ENCODE data around the gene SMYD3. TPM values are rescaled to one million over a fixed set of nuclear protein-coding genes. Genes with fewer than 3 reads are reported as not detected.
A peak's percentile ranks its signal among the peaks of the same experiment; 100 is the strongest.

SMYD3 gene
- polyA plus RNA-seq, 1 donor = 7.1 TPM

DNA sequence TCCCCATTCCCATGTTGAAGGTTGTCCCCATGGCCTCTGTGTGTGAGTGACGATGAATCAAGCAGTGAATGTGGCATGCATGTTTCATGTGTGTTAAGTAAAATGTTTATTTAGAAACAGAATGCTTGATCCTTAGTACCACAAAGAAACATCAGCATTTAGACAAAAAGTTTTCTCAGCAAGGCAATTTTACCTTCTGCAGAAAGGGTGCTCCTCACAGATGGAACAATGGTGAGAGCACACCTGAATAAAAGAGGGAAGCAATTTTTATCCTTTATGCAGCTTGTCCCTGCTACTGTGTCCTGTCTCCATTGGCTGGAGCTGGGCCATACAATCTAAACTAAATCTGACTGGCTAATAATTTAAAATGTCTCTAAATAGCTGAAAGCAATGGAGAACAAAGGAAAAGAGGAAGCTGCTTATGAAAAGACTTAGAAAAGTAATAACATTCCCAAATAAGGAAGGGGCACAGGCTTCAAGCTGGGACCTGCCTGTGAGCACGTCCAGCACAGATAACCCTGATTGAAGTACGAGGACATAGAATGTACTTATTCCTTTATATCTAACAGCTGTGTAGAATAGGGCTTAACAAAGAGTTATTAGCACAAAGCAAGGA lies 8.4 kb upstream of the SMYD3 start:
- DNase-seq = no peak

DNA sequence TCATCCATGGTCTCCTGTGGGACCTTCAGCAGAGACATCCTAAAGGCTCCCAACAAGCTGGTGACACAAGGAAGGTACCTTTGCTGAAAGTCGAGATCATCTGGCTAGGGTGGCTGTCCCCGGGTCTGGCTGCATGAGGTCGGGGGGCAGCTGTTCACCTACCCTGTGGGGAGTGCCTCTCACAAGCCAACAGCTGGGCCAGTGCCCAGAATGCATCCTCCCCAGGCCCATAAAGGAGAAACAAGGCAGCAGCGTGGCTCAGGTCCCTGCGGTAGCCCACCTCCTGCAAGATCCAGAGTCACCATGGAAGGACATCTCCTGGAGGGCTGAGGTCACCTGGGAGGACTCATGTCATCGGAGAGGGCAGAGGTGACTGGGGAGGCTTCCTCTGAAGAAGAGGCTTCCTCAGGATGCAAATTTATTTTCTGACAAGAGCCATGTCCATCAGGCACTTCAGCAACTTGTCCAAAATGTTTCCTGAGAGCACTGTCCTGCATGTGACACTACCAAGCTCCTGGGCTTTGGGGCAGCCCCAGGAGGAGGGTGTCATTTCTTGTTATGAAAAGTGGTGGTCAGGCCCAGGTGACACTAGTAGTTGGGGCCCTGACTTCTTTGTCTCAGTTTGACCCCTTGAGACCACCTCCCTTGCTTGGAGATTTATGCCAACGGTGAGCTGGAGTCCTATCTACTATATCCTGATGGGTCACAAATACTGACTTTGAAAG lies 6.7 kb upstream of the SMYD3 start:
- DNase-seq = no peak

DNA sequence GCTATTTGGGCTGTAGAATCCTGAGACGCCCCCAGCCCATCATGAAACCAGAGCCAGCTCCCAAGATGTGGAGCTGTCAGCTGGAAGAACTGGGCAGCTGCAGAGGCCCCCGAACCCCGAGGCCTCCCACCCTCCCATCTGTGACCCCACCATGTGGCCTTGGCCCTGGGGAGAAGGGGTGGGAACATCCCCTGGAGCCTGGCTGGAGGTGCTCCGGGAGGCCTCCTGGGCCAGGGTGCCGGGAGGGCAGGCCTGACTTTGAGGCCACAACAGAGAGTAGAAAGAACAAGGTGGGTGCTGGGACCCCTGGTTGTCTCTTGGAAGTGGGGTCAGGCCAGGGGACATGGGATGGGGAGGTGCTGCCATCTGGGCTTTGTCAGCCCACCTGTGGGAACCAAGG lies 6.0 kb upstream of the SMYD3 start:
- DNase-seq = no peak

DNA sequence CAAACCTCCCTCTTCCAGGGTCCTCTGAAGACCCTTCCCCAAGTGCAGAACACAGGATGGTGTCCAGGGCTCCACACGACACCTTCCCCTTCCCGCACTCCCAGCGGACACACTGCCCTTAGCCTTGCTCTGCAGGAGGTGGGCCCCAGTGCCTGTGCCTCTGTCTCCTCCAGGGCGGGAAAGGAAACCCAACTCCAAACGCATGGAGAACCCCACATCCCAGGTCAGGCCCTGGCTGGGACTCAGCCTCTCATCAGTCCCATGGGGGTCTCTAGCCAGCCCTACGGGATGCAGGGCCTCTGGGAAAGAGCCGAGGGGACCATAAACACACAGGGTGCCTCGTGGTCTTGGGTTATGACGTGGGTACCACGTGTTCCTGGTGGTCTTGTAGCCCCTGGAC lies 5.6 kb upstream of the SMYD3 start:
- DNase-seq = no peak

DNA sequence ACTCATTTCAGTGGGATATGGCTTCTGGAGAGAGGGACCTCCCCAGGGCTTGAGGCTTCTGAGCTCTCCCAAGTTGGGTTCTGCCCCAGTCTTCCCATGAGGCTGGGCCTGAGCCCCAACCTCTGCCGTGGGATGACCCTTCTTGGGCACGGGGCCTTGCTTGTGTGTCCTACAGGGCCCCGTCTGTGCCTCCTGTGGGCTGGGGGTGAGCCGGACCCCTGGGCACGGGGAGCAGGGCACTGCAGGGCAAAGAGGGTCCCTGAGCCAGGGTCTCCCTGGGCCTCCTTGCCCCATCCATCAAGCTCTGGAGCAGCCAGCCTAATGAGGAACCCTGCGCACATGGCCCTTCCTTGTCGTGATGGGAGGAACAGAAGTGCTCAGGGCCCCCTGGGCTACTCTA lies 5.2 kb upstream of the SMYD3 start:
- no peak for DNase-seq

DNA sequence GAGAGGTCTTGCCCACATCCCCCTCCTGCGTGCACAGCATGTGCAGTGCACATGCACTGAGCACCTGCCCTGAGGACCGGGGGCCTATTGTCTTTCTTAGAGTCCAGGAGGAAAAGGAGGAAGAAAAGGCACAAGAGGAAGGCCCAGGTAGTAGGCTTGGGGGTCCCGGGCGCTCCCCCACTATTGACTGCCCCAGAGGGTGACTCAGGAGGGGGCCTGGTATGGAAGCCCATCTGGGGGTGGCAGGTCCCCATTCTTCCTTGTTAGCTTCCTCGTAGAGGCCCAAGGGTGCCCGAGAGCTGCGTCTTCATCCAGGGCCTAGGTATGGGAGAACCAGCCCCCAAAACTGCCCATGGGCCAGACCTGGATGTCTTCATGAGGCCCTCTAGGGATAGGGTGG lies 4.1 kb upstream of the SMYD3 start:
- DNase-seq = no peak

DNA sequence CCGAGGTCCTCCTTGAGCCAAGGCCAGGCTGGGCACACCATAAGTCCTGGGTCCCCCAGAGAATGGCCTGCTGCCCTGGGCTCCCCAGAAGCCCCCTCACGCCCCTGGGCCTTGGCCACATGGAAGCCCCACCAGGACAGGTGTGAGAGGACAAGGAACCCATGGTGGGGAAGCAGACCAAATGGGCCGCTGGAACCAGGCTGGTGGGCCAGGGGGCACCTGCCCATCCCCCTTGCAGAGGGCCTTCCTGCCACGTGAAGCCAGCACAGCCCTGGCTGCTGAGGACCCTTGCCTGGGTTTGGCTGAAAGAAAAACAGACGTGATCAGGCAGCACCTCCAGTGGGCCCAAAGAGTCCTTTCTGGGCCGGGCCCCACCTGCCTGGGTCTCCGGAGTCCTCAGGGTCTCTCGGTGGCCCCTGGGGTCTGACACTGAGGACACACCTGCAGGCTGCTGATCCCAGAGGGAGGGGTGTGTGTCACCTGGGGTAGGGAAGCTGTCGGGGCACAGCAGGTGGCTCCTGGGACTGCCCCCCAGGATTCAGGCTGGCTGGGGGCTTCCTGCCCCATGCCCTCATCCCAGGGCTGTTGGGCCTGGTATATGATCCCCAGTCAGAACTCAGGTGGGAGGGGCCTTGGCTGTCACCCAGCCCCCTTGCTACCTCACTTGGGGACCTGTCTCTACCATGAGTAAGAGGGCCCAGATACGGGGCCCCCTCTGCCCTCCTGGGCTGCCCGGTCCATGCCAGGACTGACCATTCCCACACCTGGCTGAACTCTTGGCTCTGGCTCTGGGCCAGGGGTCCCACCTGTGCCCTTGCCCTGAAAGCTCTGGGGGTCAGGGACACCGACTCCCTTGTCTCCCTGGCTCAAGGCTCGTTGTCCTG lies 3.3 kb upstream of the SMYD3 start:
- DNase-seq = no peak

DNA sequence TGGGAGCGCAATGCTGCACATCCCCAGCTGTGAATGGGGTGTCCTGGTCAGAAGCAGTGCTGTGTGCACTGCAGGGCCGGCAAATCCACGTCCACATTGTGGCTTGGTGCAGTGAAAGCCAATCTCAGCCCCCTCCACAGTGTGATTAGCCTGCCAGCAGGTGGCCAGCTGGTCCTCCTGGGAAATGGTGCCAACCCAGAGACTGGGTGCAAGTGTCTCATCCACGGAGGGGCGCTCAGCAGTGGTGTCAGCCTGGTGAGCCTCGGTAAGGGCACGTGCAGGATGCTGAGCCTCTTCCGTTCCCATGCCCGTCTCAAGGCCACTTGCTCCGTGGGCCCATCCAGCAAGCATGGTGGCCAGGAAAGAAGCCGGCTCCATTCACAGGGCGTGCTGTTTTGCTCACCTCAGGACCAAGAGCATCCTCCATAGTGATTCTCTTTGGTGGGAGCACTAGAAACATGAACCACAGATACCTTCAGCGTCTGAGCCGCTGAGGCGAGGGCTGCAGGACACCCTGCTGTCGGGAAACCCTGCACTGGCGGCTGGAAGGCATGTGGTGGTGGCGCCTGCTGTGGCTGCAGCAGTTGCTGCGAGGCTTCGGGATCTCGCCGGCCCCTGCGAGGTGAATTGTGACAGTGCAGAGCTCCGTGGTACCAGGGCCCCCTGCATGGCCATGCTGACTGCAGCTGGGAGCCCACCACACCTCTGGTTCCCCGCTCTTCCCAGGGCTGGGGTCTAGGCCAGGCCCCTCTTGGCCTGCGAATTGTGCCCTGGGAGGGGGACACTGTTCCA lies 2.0 kb upstream of the SMYD3 start:
- no peak for DNase-seq

DNA sequence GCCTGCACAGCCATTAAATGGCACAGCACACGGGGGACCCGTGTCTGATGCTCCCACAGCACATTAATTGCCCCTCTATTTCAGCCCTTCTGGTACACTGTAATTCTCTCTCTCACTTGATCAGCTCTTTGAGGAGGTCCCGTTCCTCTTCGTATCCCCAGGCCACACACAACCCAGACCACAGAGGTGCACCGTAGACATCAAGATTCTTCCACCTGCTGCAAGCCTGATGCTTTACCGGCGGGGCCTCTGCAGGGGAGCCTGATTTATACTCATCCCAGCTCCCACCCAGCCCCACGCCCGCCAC lies 759 bp downstream of the SMYD3 start:
- DNase-seq = no peak

DNA sequence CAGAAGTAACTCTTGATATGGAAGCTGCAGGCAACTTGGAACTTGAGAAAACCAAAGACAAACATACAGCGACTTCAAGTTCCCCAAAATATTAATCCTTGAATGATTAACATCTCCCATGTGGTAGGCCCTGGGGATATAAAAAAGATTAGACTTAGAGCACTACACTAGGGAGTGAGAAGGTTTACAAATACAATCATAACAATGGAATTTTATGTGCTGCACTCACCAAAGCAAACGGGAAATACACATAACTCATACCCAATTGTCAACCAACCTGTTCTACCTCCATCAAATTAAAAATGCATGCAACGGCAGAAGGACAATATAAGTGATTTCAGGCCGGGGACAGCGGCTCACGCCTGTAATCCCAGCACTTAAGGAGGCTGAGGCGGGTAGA lies 3.7 kb downstream of the SMYD3 start:
- no peak for DNase-seq

DNA sequence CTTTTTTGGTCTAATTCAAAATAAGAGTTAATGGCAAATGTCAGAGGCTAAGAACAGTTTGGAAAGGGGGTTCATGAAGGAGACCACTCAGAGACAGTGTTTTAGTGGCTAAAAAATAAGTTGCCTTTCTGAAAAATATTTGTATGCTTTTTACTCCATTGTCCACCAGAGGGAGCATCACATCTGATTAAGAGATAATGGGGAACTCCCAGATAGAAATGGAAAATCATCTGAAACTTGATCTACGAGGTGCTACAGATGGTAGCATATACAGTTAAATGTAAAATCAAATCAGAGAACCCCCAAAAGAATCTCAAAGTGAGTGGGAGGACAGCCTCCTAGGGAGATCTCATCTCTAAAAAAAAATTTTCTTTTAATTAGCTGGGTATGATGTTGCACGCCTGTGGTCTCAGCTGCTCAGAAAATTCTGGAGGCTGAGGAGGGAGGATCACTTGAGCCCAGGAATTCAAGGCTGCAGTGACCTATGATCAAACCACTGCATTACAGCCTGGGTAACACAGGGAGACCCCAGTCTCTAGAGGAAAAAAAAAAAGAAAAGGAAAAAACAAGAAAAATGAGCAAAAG lies 9.7 kb downstream of the SMYD3 start:
- DNase-seq = peak; percentile 59

DNA sequence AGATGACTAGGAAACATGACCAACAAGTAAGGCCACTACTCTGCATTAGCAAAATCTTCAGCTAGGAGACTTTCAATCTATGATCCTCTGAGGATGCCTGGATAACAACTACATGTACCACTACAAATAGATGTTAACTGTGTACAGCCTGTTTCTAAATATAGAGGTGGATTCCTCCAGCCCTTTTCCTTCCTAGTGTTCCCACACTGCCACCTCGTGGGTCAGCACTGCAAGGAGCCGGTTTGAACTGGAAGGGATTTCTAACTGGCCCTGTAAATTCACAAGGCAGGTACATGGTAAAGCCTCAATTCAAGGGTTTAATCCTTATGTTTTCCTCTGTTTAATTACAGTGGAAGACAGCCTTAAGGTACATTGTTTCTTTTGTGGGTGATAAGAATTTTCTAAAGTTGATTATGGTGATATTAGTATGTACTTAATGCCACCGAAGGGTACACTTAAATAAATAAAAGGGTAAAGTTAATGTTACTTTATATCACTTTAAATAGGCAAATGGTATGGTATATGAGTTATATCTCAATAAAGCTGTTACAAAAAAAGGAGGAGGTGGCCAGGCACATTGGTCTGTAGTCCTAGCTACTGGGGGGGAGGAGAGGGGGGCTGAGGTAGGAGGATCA lies 14.4 kb downstream of the SMYD3 start:
- DNase-seq = peak; percentile 67

DNA sequence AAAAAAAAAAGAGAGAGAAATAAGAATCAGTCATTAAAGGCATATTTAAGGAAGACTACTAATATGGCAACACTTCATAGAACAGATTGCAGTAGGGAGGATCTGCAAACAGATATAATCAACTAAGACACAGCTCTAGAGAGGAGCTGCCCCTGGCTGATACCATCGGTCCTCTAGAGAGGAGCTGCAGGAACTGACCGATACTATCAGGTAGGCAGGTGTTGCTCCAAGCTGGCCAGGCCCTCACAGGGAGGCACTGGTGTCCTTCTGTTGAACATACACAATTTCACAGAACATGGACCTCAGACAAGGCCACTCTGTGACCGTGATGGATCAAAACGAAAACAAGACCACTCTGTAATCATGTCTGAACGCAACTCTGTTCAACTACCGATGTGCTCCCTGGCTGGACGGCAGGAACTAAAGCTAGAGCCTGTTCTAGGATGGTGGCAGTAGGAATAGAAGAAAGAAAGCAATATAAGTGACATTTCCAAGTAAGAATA lies 15.5 kb downstream of the SMYD3 start:
- DNase-seq = no peak

DNA sequence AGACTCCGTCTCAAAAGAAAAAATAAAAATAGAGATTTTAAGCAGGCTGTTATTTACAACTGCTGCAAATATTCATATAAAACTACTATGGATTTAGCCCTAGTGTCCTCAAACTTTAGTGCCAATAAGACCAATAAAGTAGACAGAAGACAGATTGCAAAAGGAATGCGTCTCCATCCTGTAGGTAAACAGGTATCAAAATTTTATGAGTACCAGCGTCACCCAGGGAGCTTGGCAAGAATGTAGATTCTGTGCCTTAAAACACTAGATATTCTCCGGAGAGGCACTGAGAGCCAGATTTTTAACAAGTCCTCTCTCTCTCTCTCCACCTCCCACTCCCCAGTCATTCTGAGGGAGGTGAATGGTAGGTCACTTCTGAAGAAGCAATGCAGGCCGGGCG lies 18.4 kb downstream of the SMYD3 start:
- DNase-seq = no peak

DNA sequence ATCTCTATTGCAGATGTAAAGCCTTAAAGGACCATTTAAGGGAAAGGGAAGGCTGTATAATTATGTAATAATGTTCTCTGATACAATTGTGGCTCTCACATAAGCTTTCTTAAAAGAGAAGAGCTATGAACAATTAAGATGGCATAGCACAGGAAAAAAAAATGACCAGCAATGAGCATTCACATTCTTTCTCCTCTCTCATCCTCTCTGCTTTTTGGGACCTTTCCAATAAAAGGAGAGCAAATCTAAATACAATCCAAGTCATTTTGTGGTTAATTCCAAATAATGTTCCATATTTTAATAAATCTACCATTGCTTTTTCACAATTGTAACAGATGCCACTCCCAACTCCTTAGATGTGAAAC lies 23.5 kb downstream of the SMYD3 start:
- no peak for DNase-seq

DNA sequence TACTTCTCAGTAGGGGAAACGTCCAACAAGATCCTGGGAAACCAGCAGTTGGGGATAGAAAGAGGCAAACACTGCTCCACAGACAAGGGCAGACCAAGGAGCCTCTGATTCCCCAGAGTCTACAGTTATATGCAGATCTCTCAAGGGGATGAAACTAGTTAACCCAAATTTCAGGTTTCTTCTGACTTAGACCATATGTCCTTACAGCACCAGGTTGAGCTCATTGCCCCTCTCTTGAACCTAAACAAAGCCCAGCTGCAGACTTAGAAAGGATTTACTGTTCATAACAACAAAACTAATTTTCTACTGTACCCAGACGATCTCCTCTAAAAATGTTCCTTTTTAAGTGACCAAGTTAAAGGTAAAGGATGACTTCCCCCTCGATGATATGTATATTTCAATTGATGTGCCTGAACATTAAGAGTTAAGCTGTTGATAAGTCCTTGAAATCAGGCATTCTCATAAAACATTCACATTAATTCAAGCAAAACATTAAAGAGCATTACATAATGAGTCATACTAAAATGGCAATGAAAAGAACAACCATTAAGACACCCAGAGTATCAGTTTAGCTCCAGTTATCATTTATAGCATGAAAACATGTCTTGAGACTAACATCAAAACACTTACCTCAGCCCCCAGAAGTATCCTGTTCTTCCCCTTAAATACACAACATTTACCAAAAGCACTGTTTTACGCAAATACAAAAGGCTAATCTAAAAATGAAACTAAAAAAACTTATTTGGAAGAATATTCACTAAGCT lies 24.1 kb downstream of the SMYD3 start:
- DNase-seq = no peak

DNA sequence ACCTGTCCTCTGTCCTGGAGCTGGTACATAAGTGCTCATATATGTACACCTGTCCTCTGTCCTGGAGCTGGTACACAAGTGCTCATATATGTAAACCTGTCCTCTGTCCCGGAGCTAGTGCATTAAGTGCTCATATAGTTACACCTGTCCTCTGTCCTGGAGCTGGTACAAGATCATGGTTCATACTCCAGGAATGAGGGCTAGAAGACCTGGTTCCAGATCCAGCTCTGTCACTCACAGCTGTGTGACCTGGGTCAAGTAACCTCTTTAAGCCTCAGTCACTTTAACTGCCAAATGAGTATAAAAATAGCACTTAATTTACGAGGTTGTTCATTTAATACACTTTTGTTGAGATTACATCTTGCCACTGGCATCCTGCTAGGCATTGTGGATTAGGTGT lies 28.0 kb downstream of the SMYD3 start:
- no peak for DNase-seq

DNA sequence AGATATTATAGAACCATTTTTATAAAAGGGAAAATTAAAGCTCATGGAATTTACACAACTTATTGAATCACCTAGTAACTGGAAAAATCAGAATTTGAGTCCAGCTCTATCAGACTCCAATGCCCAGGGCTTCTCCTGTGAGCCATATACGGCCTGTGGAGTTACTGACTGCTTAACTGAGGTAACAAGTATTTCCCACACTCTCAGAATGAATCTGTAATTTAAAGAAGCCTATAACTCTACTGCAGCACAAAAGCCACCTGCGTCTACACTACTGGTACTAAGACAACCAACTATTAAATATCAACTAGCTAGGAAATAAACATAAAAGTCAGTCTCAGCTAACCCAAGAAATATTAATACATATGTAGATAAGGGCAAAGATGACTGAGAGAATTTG lies 29.4 kb downstream of the SMYD3 start:
- no peak for DNase-seq

DNA sequence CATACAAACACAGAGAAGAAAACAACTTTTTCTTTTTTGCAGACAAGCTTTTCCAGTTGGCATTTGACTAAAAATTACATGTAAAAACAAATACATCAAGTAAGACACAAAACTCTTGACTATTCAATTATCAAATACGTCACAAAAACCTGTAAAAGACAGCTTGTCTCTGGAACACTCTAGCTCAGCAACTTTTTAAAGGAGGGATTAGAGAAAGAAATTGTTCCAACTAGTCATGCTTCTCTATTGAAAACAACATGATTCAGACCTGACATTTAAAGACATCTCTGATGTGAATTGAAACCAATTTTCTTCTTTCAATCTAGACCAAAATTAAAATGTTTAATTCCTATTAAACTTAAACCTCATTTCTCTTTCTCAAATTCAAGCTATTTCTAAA lies 30.3 kb downstream of the SMYD3 start:
- no peak for DNase-seq

DNA sequence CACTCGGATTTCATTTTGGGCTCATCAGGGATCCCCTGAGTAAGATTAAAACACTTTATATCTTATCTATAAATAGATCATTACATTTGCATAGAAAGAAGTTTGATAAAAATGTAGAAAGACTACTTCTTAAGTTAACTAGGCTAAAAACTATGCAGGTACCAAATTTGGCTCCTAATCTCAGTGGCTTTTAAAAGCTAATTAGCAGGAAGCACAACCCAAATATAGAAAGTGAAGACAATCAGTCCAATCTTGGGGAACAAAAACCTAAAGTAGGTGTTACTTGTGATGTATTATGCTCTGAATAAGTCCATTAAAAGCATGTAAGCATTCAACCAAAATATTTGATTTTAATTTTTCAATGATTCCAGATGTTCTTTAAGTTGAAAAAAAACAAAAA lies 35.4 kb downstream of the SMYD3 start:
- no peak for DNase-seq

DNA sequence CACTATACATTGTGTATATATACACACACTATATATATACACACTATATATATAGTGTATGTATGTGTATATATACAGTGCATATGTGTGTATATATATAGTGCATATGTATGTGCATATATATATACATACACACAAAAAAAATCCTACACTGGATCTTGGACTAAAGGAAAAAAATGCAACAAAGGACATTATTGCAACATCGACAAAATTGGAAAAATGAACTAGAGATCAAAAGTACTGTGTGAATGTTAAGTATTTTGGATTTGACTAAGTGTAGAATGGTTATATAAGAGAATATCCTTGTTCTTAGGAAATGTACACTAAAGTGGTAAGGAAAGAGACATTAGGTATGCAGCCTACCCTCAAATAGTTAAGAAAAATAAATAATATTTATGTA lies 36.5 kb downstream of the SMYD3 start:
- no peak for DNase-seq

Measured in hindlimb muscle (tissue), 1 donor.